NK-92 treated with Interleukin-12 subunit alpha and Interleukin-12 subunit beta, amount 100 ng/mL, for 24 hours (cell line): ENCODE data around the gene CTAG2.
"Not testable (repeated sequence)": the region's sequence is repeated elsewhere in the genome, so short reads cannot be mapped to it uniquely, and the experiment has no call there.

Experiments
- DNase-seq: peaks from one replicate; lab custom pipeline; 2025; lab: John Stamatoyannopoulos, UW

Gene CTAG2

DNA sequence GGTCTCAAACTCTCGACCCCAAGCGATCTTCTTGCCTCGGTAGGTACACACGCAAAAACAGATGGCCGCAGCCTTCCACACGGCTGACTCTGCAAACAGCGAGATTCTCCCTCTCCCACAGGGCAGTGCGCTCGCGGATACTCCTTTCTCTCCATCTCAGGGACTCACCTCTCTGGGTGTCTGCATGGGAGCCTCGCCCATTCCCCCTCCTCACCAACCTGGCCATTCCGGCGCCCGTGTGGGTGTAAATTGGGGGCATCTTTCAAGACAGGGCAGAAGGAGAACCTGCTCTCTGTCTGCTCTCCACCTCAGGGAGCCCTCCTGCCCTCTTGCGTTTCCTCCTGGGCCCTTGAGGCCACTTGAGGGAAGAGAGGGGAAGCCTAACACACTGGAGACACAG is 4.4 kb downstream of the CTAG2 start:
- no peak for DNase-seq

- not testable (repeated sequence) for DNase-seq
Observed at GRCh38 chrX:154645745-154646378, 7.5 kb downstream of the CTAG2 start.

DNA sequence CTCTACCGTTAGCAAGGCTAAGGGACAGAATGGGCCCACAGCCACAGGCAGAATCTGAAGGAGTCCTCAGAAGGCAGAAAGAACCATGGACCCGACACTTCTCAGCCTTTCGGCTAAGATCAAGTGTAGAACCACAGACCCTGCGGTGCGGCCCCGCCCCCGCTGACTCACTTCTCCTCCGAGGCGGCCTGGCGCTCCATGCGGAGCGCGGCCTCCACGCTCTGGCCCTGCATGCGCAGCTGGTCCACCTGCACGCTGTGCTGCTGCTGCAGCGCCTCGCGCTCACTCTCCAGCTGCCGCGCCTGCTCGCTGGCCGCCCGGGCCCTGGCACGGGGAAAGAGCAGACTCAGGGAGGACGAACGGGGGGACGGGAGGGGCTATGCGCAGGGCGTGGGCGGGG is 9.7 kb downstream of the CTAG2 start:
- DNase-seq, result not testable (repeated sequence)

DNA sequence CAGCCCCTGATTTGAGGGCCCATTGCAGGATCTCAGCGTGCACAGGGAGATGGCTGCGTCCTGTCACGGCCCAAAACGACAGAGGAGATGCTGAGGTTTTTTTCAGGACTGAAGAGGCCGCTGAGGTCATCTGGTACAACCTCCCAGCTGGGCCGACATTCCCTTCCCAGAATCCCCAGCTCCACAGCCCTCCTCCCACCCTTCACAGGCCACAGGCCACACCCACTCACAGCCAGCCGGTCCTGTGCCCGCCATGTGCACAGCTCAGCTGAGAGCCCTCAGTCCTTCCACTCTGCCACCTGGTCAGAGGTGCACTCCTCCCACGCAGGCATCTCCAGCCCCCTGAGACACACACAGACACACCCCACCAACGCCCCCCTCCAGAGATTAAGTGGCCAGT is 11.6 kb downstream of the CTAG2 start:
- not testable (repeated sequence) for DNase-seq

DNA sequence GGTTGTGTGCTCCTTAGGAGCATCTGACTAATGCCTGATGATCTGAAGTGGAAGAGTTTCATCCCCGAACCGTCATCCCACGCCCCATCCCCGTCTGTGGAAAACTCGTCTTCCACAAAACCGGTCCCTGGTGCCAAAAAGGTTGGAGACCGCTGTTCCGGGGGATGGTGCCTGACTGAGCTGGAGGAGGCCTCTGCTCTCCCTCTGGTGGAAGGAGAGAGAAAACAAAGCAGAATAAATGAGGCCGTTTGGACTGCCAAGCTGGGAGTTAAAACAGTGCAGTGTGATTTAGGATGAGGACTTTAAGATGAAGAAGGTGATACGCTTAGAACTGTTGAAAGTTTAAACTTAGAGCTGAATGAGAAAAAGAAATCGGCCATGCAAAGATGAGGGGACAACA is 19.7 kb downstream of the CTAG2 start:
- DNase-seq, result not testable (repeated sequence)

- not testable (repeated sequence) for DNase-seq
Observed at GRCh38 chrX:154630949-154631348, 22.4 kb downstream of the CTAG2 start.

DNA sequence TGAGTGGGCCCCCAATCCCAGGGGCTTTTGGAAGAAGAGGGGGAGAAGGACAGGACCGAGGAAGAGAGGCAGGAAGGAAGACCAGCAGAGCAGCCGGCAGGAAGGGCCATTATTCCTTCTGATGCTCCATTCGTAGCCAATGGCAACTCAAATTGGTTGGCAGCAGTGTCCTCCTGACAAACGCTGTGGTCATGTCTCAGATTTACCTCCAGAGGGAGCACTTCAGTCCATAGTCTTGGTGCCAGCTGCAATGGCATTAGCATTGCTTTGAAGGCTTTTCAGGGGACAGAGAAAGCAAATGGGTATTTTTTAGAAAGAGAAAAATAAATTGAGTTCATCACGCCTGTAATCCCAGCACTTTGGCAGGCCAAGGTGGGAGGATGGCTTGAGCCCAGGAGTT is 24.4 kb downstream of the CTAG2 start:
- DNase-seq, result not testable (repeated sequence)

DNA sequence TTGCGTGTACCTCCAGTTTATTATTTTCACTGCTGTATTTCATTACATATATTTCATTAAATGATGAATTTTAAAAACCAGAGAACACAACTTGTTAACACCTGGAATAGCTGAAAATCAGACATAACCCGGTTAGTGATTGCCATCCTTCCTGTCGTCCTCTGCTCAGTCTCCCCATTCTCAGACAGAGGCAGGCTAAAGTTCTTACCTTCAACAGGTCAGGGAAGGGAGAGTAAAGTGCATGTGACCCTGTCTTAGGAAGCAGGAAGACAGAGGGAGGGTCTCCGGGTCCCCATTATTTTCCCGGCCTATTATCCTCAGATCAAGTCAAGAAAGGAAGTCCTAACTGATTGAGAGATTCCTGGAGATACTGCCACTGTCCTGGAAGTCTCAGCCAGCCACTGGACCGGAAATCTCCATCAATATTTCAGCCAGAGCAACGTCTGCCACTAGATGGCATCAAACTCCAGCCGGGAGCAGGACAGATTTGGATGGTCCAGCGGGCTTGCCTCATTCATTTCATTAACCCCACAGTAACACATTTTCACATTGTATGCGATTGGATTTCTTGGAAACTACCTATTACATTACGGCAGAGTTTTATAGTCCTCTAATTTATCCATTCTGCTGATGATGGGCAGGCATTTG is 32.5 kb downstream of the CTAG2 start:
- not testable (repeated sequence) for DNase-seq

DNA sequence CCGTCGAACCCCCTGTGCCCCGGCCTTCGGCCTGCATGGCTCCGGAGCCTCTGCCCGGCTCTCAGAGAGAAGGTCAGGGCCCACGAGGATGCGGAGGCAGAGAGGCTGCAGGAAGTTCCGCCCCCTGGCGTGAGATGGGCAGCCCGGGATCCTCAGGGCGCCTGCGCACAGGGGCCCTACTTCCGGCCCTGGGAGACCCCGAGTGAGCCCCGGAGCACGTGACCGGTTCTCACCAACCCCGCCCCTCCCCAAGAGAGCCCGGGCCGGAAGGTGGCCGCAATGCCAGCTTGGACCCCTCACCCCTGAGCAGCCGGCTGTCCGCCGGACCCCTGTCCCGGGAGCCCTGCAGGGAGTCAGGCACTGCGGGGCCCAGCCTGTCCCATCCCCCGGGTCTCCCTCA is 34.2 kb downstream of the CTAG2 start, which contains the start of gene CTAG1B:
Gene CTAG1B, minus strand, starts transcription at position 101 of the 400 bp plus-strand sequence. Its CDS starts 64 bp downstream, at position 37.
- DNase-seq, result not testable (repeated sequence)

DNA sequence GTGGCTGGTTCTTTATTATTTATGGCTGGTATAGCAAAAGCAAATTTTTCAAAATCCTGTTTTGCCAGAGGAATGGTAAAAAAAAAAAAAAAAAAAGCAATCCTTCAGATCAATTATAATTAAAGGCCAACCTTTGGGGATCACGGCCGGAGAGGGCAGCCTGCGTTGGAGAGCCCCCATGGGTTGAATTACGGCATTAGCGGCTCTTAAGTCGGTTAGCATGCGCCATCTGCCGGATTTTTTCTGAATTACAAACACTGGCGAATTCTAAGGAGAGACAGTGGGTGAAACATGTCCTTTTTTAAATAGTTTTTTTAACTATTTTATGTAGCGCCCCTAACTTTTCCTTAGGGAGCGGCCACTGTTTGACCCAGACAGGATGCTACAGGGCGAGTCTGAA is 39.8 kb downstream of the CTAG2 start:
- not testable (repeated sequence) for DNase-seq

GRCh38 chrX:154611146-154611545 is 42.2 kb downstream of the CTAG2 start:
- not testable (repeated sequence) for DNase-seq

DNA sequence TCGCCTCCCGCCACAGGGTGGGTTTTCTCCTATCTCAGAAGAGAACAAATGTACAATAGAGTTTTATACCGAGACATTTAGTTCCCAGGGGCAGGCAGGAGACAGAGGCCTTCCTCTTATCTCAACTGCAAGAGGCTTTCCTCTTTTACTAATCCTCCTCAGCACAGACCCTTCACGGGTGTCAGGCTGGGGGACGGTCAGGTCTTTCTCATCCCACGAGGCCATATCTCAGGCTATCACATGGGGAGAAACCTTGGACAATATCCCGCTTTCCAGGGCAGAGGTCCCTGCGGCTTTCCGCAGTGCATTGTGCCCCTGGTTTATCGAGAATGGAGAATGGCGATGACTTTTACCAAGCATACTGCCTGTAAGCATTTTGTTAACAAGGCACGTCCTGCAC is 44.6 kb downstream of the CTAG2 start:
- not testable (repeated sequence) for DNase-seq

- not testable (repeated sequence) for DNase-seq
Observed at GRCh38 chrX:154607976-154608375, 45.4 kb downstream of the CTAG2 start.

GRCh38 chrX:154607370-154607769 is 46.0 kb downstream of the CTAG2 start:
- no peak for DNase-seq

- no peak for DNase-seq
Observed at GRCh38 chrX:154605566-154605965, 47.8 kb downstream of the CTAG2 start.

- no peak for DNase-seq
Observed at GRCh38 chrX:154603438-154604430, 49.6 kb downstream of the CTAG2 start.

GRCh38 chrX:154602766-154603437 is 50.5 kb downstream of the CTAG2 start:
- no peak for DNase-seq

- DNase-seq, result no peak
Observed at GRCh38 chrX:154602226-154602625, 51.2 kb downstream of the CTAG2 start.
